ENCODE data around the gene GCN1.

The GCN1 gene

DNA sequence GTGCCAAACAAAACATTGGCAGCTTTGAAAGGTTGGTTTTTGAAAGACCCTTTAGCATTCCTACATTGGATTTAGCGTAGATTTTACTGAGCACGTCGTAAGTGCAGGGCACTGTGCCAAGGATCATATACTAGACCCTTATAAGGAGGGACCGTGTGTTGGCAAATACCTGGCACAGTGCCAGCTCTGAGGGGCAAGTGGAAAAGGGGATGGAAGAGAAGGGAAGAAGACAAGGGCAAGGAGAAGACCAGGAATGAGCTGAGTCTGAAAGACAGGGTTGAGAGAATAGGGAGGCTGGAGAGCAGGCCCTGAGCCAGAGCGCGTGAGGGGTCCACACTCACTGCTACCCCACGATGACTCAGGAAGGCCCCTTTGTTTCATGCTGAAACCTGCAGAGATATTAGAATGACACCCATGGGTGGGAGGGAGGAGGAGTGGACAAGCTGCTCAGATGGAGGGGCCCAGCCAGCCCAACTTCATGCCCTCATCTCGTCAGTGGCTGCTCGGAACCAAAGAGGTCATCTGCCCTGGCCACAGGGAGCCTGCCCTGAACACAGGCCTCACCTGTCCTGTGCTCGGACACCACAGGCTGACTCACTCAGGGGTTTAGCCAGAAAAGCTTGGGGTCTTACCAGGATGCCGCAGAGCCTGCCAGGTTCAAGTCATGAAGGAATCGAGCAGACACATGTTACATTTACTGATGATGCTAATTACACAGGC, 103.0 kb downstream of the GCN1 start:
- no peak for DNase-seq (ENCODE audit: low read depth)

DNA sequence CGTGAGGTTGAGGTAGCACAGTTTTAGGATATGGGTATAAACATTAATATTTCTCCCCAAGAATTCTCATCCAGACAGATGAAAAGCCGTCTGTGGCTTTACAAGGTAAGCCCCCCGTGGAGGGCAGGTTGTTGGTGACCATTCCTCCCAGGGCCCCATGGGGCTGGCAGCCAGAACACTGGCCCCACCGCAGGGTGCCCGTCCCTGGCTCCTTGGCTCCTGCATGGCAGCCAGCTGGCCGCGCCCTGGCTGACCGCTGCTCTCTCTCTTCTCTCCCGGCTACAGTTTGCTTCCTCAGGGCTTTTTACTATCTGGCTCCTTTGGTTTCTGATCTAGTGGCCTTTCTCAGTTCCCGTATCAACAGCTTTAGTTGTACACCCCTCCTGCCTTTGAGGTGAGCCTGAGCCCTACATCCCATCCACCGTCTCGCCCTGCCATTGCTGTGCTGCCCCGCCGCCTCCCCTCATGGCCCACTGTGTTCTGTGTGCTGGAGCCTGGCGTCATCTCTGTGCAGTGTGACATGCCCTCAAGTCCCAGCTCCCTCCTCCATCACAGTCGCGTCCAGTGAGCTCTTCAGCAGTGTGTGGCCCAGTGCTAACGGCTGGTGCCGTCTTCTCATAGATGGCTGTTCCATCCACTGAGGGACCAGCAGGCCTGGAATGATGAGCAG, 103.8 kb downstream of the GCN1 start:
- DNase-seq (ENCODE audit: low read depth), result no peak

DNA sequence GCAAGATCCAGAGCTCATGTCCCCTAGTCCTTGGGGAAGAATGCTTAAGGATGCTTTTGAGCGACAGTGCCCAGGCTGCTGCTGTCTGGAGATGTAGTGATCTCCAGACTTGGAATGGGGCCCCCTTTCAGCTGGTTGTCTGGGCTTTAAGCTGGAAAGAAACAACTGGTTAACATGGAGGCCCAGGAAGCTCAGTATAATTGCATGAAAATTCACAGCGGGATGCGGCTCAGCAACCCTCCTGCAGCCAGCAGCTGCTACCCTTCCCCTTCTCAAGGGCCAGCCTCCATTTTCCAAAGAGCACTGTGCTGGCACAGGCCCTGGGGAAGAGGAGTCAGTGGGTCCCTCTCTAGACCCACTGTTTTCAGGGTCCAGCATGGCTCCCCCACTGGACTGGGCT, 104.3 kb downstream of the GCN1 start:
- DNase-seq (ENCODE audit: low read depth), result no peak

DNA sequence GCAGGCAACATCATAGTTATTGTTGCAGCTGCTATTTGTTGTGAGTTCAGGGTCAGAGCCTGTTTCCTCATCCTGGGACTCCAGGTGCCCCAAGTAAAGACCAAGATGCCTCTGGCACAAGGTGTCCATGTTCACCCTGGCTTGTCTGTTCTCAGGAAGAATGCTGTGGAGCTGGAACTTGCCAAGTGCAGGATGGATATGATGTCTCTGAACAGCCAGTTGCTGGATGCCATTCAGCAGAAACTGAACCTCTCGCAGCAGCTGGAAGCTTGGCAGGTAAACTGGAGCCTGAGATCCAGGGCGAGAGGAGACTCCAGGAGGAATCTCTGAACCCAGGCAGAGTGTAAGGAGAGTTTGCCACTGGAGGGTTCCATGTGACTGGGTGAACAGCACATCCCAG, 104.7 kb downstream of the GCN1 start:
- no peak for DNase-seq (ENCODE audit: low read depth)

DNA sequence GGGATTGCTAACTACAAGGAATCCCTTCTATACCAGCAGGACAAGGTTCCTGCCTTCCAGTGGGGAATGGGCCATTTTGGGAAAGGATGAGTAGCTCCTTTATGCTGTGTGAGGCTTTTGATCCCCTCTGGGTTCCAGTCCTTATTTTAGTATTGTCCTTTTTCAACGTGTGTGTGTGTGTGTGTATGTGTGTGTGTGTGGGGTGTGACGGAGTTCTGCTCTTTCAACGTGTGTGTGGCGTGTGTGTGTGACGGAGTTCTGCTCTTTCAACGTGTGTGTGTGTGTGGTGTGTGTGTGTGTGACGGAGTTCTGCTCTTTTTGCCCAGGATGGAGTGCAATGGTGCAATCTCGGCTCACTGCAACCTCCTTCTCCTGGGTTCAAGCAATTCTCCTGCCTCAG, 105.4 kb downstream of the GCN1 start:
- no peak for DNase-seq (ENCODE audit: low read depth)

DNA sequence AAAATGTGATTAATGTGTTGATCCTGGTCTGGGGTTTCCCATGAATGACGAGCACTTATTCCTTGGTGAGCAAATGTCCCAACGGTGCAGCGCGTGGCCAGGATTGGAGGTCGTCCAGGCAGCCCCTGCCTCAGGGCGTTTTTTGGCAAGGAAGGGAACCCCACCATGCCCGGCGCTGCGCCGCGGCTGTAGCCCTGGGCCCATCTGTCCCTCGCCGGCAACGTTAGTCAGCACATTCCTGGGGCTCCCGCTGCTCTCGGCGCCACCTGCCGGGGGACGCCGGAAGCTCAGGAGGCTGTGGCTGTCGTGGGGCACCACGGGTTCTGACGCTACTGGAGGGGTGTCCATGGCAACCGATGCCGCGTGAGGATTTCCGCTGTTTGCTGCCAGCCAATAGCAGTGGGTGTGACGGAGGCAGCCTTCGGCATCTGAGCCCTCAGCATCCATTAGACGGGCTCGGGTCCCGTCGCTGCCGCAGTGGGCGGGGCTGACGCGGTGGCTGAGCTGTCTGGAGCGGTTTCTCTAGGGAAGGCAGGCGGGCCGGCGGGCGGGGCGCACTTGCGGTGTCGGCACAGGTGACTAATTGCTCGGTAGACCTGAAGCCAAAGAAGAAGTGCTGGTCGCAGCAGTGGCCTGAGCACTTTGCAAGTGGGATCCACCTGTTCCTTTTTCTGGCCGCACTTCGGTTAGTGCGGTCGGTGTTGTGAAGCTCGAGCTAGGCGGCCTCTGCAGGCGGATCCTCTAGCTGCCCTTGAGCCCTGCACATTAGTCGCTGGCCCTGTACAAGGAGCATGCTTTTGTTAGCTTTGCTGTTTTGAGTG, 107.5 kb downstream of the GCN1 start:
- DNase-seq (ENCODE audit: low read depth), result peak; percentile 88

DNA sequence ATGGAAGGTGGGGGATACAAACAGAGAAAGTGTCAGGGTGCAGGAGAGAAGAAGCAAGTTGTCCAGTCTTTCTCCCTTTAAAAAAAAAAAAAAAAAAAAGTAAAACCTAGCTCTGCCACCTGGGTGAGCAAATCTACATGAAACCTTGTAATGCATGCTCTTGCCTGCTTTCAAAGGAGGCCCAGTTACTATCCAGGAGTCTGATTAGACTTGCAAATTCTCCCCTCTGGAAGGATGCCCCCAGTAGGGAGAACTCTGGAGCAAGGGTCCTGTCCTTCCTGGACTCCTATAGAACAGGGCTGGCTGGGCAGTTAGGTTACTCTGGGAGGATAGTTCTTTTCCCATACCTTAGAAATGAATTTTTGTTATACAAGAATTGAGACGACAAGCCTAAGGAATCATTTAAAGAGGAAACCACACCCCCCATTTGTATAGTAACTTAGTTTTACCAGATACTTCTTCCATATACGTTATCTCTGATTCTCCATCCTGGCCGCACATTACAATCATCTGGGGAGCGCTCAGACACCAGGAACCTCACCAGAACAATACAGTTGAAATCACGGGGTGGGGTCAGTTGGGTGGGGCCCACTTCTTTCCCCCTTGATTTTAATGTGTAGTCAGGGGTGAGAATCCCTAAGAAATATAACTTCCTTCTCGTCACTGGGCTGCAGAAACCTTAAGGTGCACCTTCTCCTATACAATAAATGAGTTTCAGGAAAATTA, 108.4 kb downstream of the GCN1 start:
- no peak for DNase-seq (ENCODE audit: low read depth)

DNA sequence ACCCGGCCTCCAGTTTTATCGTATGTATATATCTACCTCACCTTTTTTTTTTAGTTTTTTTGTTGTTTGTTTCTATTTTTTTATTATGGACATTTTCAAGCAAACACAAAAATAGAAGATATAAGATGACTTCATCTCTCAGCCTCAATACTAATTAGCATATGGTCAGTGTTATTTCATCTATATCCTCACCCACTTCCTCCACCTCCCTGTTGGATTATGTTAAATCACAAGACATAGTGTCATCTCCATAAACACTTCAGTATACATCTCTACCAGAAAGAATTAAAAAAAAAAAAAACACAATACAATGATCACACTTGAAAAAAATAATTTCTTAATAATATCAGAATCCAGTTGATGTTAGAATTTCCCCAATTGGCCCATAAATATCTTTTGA, 112.9 kb downstream of the GCN1 start:
- DNase-seq (ENCODE audit: low read depth), result no peak

DNA sequence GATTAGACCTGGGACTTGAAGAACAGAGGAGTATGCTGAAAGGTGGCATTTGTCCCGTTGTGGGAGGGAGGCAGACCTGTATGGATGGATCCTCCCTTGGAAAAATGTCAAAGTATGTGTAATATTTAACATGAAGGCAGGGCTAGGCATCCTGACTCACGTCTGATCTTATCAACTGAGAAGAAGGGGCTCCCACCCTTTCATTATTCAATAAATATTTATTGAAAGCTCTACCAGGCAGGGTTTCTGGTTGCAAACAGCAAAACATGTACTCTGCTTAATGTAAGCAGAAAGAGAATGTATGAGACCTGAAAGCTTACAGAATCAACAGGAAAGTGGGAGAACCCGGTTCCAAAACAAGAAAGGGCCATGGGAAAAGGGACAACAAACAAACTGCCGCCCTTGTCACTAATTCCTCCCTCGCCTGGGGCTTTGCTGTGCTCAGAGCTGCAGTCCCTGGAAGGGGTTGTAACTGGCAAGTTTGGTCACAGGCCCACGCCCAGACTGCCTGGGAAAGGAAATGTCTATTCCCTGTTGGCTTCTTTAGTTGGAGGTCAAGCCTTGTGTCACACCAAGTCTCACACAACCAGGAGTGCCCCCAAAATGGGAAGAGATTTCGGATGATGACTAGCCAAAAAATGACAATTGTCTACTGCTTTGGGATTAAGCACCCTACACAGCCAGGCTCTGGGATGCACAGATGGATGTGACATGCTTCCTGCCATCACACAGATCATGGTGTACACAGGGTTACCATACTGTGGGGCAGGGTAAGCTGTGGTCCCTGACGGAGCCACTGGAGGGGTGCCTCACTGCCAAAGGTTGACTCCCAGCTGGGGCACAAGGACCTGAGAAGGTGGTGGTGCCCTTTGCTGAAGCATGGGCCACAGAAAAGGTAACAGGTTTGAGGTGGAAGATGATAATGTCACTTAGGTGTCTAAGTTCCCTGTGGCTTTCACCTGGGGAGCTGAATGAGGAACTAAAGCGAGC, 114.8 kb downstream of the GCN1 start:
- no peak for DNase-seq (ENCODE audit: low read depth)

DNA sequence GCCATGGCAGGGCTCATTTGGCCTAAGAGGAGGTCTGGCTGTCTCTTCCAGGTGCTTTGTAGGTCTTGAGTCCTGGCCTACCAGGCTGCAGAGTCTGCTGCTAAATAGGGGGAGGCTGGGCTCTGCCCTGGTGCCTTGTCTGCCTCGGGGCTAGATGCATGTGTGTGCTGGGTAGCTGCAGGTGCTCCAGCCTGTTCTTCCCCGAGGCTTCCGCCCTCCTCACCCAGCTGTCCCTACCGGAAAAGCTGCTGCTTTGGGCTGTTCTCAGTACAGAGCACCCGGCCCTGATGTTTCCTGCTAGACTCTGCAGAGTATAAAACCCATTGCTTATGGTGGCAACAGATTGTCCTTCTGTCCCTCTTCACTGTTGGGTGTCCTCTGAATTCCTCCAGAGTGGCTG, 115.6 kb downstream of the GCN1 start:
- no peak for DNase-seq (ENCODE audit: low read depth)

DNA sequence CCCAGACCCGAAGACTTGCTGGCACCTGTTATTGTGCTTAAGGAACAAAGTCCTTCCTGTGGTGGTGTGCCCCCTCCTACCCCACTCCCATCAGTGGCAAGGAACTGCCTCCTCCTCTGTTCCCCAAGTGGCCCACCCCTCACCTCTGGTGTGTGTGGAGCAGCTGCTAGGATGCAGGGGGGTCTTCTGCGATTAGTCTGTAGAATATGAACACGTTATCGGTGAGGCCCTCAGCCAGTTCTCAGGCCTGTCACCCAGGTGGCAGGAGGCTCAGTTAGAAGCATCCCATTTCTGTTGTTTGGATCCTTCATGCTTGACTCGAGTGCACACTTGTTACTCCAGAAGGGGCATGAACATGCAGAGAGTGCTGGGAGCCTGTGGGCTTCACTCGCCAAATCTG, 117.3 kb downstream of the GCN1 start:
- DNase-seq (ENCODE audit: low read depth), result no peak

Data from GM04503 (cell line).